GM12878 (cell line): Measurements from ENCODE around the gene SLC25A44. TPM values are rescaled to one million over a fixed set of nuclear protein-coding genes. Genes with fewer than 3 reads are reported as not detected.

ENCODE experiments used
- ATAC-seq: fragments of 200-7000 bp; cut with Tn5 transposase; 3 replicates; pipeline ENCODE4 v1.9.1; 2020; ENCODE audit warnings: mild to moderate bottlenecking, moderate library complexity
- BruUV-seq: library from RNA; stranded (reverse); fragments of 400-500 nt; replicated peaks from 2 replicates; lab custom pipeline; 2021; lab: Mats Ljungman, UMichigan
- CTCF ChIA-PET: fragments of 300-600 bp; sonication (Branson Sonifier 250); formaldehyde crosslinking; extraction: SDS; loops from one replicate; lab custom pipeline; 2021; ENCODE audit warnings: inconsistent platforms; lab: Yijun Ruan, JAX
- POLR2A ChIA-PET: fragments of 350-600 bp; formaldehyde crosslinking; extraction: SDS; loops from one replicate; lab custom pipeline; 2021; ENCODE audit warnings: inconsistent platforms; lab: Charles Lee
- RAD21 ChIA-PET: fragments of 300-600 bp; sonication (Branson Sonifier 250); formaldehyde crosslinking; loops from one replicate; lab custom pipeline; 2023; ENCODE audit warnings: antibody characterized with exemption; ENCODE audit not compliant: unreplicated experiment; lab: Charles Lee
- SMC1A ChIA-PET: fragments of 300-600 bp; sonication (Branson Sonifier 250); formaldehyde crosslinking; loops from one replicate; lab custom pipeline; 2023; ENCODE audit not compliant: unreplicated experiment, uncharacterized antibody; lab: Charles Lee
- DNase-seq: peaks from one replicate; pipeline ENCODE4 v3.0.0-alpha.2; 2011; ENCODE audit warnings: low read depth, low spot score
- FAIRE-seq: peaks from 3 replicates; lab custom pipeline; 2011; peaks lifted over from hg19 to GRCh38; lab: Jason Lieb, UNC
- H2AFZ ChIP-seq: 2 replicates; pipeline ENCODE4 v1.6.0; 2011; ENCODE audit warnings: low read depth, low read length, control low read depth; ENCODE audit not compliant: control insufficient read depth
- H3K27ac ChIP-seq: 2 replicates; pipeline ENCODE4 v1.5.1; 2011; ENCODE audit warnings: control low read depth; ENCODE audit not compliant: control insufficient read depth, insufficient read depth
- H3K27me3 ChIP-seq, 2 experiments: replicated peaks in 1 of 2; 2 replicates each; pipeline versions ENCODE4 v1.6.0 to v1.6.1; 2011; ENCODE audit warnings: low read length in 1 of 2; ENCODE audit not compliant: control insufficient read depth in 2 of 2, insufficient read depth in 2 of 2
- H3K36me3 ChIP-seq, 2 experiments: 2 replicates each; pipeline ENCODE4 v1.5.1; 2011; ENCODE audit warnings: low read length in 1 of 2; ENCODE audit not compliant: control insufficient read depth in 2 of 2, insufficient read depth in 2 of 2
- H3K4me1 ChIP-seq: 2 replicates; pipeline ENCODE4 v1.6.1; 2011; ENCODE audit warnings: mild to moderate bottlenecking, low read length, moderate library complexity, mixed read lengths; ENCODE audit not compliant: control insufficient read depth, insufficient read depth
- H3K4me2 ChIP-seq: 2 replicates; pipeline ENCODE4 v1.6.0; 2011; ENCODE audit warnings: control low read depth; ENCODE audit not compliant: control insufficient read depth, insufficient read depth
- H3K4me3 ChIP-seq: fragments of 200-600 bp; sonication (generic); 2 replicates; pipeline ENCODE4 v1.5.1; 2016
- H3K79me2 ChIP-seq: 2 replicates; pipeline ENCODE4 v1.6.0; 2011; ENCODE audit warnings: low read length; ENCODE audit not compliant: control insufficient read depth, insufficient read depth
- H3K9ac ChIP-seq: 2 replicates; pipeline ENCODE4 v1.8.0; 2011; ENCODE audit warnings: low read length, control low read depth, mixed read lengths; ENCODE audit not compliant: control insufficient read depth, insufficient read depth
- H3K9me3 ChIP-seq: replicated peaks from 3 replicates; pipeline ENCODE4 v1.5.1; 2011; ENCODE audit warnings: mild to moderate bottlenecking, low read length; ENCODE audit not compliant: control insufficient read depth, insufficient read depth
- H4K20me1 ChIP-seq: 2 replicates; pipeline ENCODE4 v1.6.0; 2011; ENCODE audit not compliant: control insufficient read depth, insufficient read depth
- EED ChIP-seq: sonication (generic); IDR thresholded peaks from 2 replicates; pipeline ENCODE4 v1.6.1; 2016; ENCODE audit warnings: antibody characterized with exemption, low read depth
- ESRRA ChIP-seq: IDR thresholded peaks from 2 replicates; pipeline ENCODE4 v1.6.1; 2012; ENCODE audit warnings: mild to moderate bottlenecking, low read length, improper control_type of control experiment
- IRF3 ChIP-seq: fragments of 450-650 bp; IDR thresholded peaks from 2 replicates; pipeline ENCODE4 v1.6.1; 2014; ENCODE audit warnings: mild to moderate bottlenecking
- KDM1A ChIP-seq: fragments of 200-600 bp; sonication (generic); IDR thresholded peaks from 2 replicates; pipeline ENCODE4 v1.6.1; 2016; ENCODE audit warnings: borderline replicate concordance
- MTA3 ChIP-seq: IDR thresholded peaks from 2 replicates; pipeline ENCODE4 v1.6.1; 2012; ENCODE audit warnings: low read length, inconsistent platforms, borderline replicate concordance
- MYB ChIP-seq: fragments of 150-350 bp; IDR thresholded peaks from 2 replicates; pipeline ENCODE4 v1.6.1; 2014; ENCODE audit warnings: mild to moderate bottlenecking, low read depth, low read length, borderline replicate concordance
- NBN ChIP-seq: fragments of 450-650 bp; IDR thresholded peaks from 2 replicates; pipeline ENCODE4 v1.6.1; 2016
- RELB ChIP-seq: fragments of 450-650 bp; IDR thresholded peaks from 2 replicates; pipeline ENCODE4 v1.6.1; 2017; ENCODE audit warnings: low read depth, mild to moderate bottlenecking, moderate library complexity
- SMC3 ChIP-seq: IDR thresholded peaks from 2 replicates; pipeline ENCODE4 v1.6.1; 2011; ENCODE audit warnings: low read length, improper control_type of control experiment, borderline replicate concordance
- STAT3 ChIP-seq: IDR thresholded peaks from 2 replicates; pipeline ENCODE4 v1.6.1; 2011; ENCODE audit warnings: low read depth, low read length, improper control_type of control experiment
- TCF3 ChIP-seq: IDR thresholded peaks from 2 replicates; pipeline ENCODE4 v1.6.1; 2012; ENCODE audit warnings: low read depth, mild to moderate bottlenecking, low read length, borderline replicate concordance; ENCODE audit not compliant: insufficient read depth
- WGBS: methylation state at CpG from one replicate; pipeline ENCODE4 v1.1.6; 2016; ENCODE audit warnings: low lambda C conversion rate; ENCODE audit not compliant: insufficient replicate concordance, insufficient coverage; ENCODE audit errors: missing lambda C conversion rate; 5-methylcytosine and 5-hydroxymethylcytosine counted together
- in situ Hi-C: fragments of 300-500 bp; cut with MboI; formaldehyde crosslinking; loops from 9 replicates; pipeline ENCODE4 v1.14.3; 2018; ENCODE audit warnings: mixed read lengths
- intact Hi-C: fragments of 100-400 bp; cut with micrococcal nuclease; formaldehyde crosslinking; loops from one replicate; pipeline ENCODE4 v1.14.2; 2022; ENCODE audit not compliant: unreplicated experiment
- polyA plus RNA-seq, 11 experiments: library from polyadenylated mRNA; depleted of rRNA in 4 of 11; unstranded in 6 of 11; stranded (reverse) in 5 of 11; fragments of >200 nt; fragmentation: Nextera tagmentation in 4 of 11; fragmentation: Illumina TruSeq in 1 of 11; extraction: Ambion mirVana in 4 of 11; extraction: Trizol in 1 of 11; gene quantifications; 1 replicate in 1 of 11; 2 replicates in 10 of 11; pipeline versions ENCODE4 v1.2.1 to v1.2.3, GENCODE V29; 2011 to 2016; ENCODE audit warnings: inconsistent platforms in 2 of 11, missing spikeins in 2 of 11, low read depth in 1 of 11
- total RNA-seq, 4 experiments: library from RNA; depleted of rRNA in 3 of 4; stranded (reverse); fragments of >200 nt in 3 of 4; fragmentation: Illumina TruSeq in 1 of 4; extraction: Trizol in 1 of 4; gene quantifications; 2 replicates each; pipeline versions ENCODE4 v1.2.1 to v1.2.3, GENCODE V29; 2013 to 2021

Gene SLC25A44
- total and polyA plus RNA-seq, 10 of the 15 experiments (the other 5 are each of a cell fraction or from before 2014, with no cell fraction given) = 7.1 to 43.3 (median 30.4) TPM

GRCh38 chr1:156258859-156259258 is 65.0 kb downstream of the SLC25A44 start:
- Histone ChIP-seq H3K9me3 (no peaks in the 10 kb centered on the region), H3K4me2 (no peak overlapping the region), H3K4me1 (no peaks in the 10 kb centered on the region), H4K20me1 (no peaks in the 10 kb centered on the region), H3K36me3 (peaks cover 43 to 49% of the 10 kb centered on the region in 2 experiments), H3K9ac (no peak overlapping the region), H3K27me3 (no peaks in the 10 kb centered on the region), H3K4me3 (no peak overlapping the region), H2AFZ (no peak overlapping the region), H3K27ac (no peak overlapping the region), H3K79me2 (no peaks in the 10 kb centered on the region)
- no TSS peak for BruUV-seq
- intact Hi-C loops (no loop called here), in situ Hi-C loops (no loop called here)
- DNase-seq (no peak), FAIRE-seq (no peak), ATAC-seq (no peak)
- ChIA-PET RAD21 (no interaction called here), SMC1A (interaction anchor here (0.6 to 1.0 kb wide), 2 partner anchors 53 to 111 kb away, joined by 3 read pairs; no protein-coding TSS in a partner anchor), POLR2A (no interaction called here), CTCF (interaction anchor here (0.8 to 1.9 kb wide), 2 partner anchors 34 to 187 kb away, joined by 4 to 5 read pairs; no protein-coding TSS in a partner anchor)
- TF ChIP-seq TCF3 (no peak), MYB (no peak), ESRRA (no peak), EED (no peak), SMC3 (no peak), KDM1A (no peak), MTA3 (no peak), STAT3 (no peak), RELB (no peak), IRF3 (no peak), NBN (no peak)
- 98% methylated on average over 8 of the region's 8 CpGs for WGBS
